CD4-positive, alpha-beta T cell treated with Interferon gamma for 1 hour (primary cell): ENCODE data around the gene CCDC141.
A peak's percentile ranks its signal among the peaks of the same experiment; 100 is the strongest.

Experiments
- DNase-seq: peaks from one replicate; pipeline ENCODE4 v3.0.0-alpha.2; 2020

CCDC141 gene

DNA sequence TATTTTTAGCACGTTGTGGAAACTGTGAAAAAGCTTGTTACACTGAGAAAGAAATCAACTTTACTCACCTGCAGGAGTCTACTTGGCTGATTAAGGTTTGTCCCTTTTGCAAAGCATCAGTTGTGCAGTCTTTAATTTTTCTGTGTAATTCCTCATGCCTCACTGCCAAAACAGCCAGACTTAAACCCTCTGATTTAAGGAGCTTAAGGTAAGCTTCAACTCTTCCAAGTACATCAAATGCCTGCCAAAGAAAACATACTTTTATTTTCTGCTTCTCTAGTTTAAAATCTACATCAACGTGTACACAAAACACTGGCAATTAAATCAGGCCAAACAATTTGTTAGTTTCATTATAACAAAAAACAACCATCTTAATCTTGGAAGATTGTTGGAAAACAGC lies 144.7 kb downstream of the CCDC141 start:
- DNase-seq, result no peak

DNA sequence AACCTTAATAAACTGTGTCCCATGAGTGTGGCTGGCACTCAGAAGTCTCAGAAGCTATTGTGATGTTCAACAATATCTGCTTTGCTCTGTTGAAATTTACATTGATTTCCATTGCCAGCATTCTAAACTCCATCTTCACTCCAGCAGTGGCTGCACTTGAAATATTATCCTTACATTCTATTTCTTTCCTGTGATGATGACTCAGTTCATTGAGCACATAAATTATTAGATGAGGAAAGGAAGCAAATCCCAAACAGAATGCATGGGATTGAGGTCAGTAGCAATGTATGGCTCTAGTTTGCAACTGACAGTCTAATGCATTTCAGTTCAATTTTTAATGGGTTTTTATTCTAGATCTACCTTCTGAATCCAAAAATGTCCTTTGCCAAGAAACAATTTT lies 150.3 kb downstream of the CCDC141 start:
- DNase-seq, result no peak

DNA sequence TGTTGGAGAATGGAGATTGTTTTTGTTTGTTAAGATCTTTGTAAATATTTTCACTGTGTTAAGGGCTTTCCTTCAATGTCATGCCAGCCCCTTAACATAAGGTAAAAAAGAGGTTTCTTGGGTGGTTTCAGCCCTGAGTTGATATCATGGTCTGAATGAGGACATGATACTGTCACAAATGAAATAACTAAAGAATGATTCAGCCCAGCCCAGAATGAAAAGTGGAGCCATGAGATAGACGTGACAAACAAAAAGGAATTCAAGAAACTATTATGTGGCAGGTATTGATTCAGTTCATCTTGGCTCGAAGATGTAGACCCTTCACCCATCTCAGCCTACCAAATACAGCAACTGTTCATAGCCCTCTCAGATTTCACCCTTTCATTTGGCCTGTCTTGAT lies 154.1 kb downstream of the CCDC141 start:
- DNase-seq, result no peak

DNA sequence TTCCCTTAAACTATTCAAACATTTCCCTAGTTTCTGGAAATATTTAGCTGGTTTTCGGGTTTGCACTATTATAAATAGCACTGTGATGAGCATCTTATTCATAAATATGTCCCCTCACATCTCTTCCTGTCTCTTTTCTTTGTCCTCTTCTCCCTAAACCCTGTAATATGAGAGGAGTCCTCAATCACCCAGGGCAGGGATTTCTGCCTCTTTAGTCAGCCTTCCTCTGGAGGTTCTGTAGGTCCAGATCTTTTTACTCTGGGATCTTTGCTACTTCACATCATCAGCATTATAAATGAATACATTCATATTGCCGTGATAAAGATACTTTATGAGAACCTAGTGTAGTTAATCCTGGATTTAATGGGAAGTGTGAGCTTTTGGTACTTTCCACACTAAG lies 154.8 kb downstream of the CCDC141 start:
- DNase-seq, result no peak

DNA sequence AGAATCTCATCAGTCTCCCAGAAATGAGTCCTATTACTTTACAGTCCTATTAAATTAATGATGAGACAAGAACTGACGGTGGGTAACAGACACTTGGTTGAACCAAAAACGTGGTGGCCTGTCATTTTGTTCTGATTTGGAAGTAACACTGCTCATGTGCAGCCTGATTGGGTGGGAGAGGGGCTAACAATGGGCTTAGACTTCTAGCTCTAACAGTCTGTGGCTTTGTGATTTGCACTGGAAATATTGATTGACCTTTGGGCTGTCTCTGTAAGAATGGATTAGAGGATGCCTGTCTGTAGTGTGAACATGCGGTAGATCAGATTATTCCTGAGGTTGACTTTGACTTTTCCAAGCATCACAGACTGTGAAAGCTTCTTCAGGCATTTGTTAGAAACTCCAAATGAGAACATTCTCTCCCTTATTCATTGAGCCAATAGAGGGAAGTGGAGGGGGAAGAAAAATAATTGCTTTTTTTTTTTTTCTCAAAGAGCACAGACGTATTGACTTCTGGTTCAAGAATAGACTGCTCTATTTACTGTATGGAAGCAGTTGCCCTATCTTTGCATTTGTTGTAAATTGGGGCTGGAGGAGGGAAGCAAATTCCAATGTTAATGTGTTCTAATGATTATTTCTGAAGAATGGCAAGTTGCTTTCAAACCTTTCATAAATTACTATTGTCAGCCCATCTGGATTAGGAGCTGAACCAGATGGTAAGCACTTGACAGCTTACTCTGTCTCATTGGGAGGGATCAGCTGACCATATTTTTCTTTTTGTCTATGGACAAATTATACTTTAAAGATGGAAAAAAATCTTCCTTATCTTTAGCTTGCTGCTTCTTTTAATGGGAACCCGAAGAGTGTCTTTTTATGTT lies 156.9 kb downstream of the CCDC141 start:
- no peak for DNase-seq

DNA sequence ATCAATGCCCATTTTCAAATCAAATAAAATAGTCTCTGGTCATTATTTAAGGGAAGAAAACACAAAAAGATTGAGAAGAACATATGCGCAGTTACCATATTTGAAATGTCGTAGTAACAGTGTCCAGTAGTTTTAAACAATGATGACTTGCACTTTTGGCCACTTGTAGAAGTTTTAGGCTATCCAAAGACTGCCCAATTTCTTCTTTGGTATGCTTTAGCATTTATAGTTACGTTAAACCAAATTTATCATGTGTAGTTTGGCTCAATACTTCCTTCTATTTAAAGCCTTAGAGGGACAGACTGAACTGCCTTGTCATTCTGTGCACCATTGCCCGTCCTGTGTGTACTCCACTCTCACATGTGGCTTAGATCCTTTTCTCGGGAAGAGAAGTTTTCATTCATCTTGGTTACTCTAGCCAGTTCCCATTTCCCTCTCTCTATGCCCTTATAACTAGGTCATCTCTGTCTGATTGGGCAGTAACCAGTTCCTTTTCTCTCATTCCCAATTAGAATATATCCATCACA lies 157.9 kb downstream of the CCDC141 start:
- DNase-seq, result no peak

DNA sequence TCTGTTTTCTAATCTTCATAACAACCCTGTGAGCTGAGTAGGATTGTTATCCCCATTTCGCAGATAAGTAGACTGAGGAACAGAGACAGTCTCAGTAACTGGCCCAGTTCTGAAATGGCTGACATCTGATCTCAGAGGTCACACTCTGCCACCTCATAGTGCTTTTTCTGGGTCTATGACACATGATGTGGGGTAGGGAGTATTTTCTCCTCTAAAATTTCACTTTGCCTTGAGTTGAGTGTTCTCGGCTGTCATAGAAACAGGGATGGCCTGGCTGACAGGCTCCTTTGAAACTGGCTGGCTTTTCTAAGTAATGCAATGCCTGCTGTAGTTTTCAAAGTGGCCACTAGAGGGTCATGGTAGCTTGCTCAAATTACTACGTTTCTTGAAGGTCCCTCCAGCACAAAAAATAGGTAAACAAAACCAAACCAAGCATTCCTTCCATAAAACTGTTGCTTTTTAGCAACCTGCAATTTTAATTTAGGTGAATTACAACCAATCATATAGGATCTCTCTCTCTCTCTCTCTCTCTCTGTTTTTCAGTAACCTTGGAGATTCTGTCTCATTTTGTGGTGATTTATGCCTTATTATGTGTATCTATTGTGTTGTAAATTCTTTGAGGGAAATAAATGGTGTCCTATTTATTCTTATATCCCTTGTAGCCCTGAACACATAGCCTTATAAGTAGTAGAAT lies 158.5 kb downstream of the CCDC141 start:
- peak; percentile 26 for DNase-seq

DNA sequence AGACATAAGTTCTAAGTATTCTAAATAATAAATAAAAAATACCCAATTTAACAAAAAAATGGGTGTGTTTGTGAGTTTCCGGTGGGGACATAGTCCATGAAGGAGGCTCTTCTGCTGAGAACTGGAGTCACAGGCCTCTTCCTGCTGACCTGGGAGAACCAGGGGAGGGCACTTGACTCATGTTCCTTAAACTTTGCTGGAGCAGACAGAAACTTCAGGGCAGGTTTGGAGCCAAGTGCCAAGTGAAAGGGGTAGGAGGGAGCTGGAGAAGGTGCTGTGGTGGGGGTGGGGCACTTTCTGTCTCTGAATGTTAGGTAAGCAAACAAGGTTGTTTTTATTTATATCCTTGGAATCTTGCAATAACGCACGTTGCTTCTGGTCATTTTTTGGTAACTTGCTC lies 163.9 kb downstream of the CCDC141 start:
- no peak for DNase-seq

DNA sequence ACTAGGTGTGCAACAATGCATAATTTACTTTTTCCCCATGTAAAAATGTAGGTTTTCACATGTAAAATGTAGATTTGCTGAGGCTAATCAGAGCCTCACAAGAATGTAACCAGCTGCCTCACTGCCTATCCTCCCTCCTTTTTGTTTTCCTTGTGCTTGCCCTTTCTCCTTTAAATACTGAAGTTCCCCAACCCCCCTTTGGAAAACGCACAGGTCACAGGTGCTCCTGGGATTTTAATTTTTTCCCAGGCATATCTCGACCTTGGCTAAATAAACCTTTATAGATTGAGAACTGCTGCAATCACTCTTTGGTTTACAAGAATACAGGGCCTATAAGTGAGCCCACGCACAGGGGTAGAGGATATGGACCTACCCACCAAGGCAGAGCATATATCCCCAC lies 165.5 kb downstream of the CCDC141 start:
- DNase-seq, result no peak

DNA sequence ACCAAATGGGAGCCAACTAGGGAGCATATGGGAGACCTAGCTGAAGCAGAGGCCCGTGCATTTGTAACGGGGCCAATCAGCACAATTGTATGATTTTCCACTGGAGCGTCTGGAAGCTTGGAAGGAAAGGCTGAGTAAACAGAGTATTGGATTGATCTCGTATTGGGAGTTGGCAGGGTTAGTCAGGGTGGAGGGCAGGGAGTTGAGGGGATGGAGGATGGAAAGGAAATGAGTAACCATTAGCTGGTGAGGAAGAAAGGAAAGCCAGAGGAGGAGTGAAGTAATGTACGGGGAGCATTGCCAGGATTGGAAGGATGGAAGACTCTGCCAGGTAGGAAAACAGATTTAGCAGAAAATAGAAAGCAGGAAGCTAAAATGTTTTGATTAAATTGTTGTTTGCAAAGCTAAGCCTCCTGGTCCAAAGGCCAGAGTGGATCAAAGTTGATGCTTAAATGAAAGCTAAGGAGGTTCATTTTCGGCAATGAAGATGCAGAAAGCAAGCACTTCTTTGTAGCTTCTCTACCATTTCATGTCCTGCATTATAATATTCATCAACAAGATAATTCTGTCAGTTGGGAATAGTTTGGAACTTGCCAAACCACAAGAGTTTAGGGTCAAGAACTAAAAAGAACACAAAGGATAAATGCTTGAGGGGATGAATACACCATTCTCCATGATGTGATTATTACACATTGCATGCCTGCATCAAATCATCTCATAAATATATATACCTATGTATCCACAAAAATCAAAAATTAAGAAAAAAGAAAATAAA lies 167.1 kb downstream of the CCDC141 start:
- no peak for DNase-seq

DNA sequence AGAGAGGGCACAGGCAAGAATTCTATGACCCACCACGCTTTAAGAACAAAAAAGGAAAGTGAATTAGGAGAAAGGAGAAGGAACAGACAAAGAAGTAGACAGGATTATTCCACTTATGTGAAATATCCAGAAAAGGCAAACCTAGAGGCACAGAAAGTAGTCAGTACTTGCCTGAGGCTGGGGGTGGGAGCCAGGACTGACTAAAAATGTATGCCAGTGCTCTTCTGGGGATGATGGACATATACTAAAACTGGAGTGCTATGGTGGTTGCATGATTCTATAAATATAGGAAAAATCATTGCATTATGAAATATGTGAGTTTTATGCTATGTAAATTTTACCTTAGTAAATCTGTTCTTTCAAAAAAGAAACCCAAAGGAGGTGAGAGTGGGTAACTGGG lies 168.9 kb downstream of the CCDC141 start:
- DNase-seq, result no peak

DNA sequence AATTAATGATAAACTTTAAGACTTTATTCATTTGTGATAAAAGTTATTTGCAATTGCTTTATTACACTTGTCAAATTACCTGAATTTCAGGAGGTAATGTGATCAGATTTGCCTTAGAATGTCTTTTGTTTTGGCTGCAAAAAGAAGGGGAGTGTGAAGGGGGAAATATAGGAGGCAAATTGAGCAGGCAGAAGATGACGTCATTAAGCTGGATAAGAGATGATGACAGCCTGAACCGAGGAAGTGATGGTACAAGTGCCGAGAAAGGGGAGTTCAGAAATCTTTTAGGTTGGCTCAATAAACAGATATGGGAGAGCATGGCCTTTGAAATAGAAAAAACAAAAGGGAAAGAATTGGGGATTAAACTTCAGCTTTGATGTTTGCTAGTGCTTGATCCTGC lies 169.7 kb downstream of the CCDC141 start:
- no peak for DNase-seq

DNA sequence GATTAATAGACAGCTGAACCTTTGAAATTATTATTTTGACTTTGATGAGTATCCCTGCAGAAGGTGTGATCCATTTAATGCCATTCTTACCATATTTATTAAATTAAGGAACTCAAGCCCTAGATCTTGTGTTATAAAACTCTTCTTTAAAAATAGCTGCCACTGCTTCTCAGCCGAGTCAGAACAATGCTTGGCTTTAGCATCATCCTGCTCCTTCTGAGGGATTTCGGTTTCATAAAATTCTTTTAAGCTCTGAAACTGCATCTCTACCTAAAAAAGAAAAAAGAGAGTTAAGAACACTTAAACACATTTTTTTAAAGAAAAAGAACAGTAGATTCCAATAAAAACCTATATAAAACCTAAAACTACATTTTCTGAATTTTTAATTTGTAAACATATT lies 172.1 kb downstream of the CCDC141 start:
- no peak for DNase-seq

DNA sequence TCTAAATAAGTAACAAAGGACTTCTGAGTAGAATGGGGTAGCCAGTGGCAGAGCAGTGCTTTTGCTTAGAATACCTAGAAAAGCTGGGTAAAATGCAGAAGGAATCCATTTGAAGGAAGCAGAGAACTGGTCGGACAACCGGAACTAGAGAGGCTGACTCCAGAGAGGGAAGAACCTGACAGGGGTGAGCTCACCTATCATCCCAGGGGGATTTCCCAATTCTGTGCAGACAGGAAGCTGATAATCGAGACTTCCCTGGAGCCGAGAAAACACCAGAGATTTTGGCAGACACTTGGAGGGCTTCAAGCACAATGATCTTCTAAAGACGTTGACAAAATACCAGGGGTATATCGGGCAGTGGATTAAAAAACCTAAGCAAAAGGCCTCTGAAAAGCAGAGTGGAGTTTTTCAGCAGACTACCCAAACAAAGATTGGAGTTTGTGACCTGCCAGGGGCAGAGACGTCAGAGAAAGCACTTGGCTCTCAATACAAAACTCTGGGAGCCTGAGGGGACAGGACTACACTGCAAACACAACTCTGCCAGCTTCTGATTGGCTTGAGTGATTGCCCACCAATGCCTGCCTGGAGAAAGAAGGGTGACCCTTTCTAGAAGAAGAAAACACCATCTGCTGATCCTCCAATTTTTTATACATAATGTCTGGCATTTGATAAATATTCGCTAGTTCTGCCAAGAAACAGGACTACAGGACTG lies 175.3 kb downstream of the CCDC141 start:
- no peak for DNase-seq

DNA sequence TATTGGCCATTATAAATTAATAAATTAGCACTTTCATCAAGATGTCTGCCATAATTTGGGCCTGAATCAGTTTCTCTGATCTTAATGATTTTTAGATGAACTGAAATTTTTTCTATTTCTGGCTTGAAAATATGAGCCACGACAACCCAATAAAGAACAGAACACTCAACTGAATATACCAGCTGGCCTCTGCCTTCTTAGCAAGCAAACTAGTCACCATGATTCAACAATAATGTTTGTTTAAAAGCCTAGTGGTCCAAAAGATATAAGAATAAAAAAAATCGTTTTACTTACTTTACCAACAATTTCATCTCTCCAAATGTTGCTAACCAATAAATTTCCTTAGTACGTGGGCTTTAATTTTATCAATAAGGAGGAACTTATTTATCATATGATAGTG lies 176.0 kb downstream of the CCDC141 start:
- DNase-seq, result no peak

DNA sequence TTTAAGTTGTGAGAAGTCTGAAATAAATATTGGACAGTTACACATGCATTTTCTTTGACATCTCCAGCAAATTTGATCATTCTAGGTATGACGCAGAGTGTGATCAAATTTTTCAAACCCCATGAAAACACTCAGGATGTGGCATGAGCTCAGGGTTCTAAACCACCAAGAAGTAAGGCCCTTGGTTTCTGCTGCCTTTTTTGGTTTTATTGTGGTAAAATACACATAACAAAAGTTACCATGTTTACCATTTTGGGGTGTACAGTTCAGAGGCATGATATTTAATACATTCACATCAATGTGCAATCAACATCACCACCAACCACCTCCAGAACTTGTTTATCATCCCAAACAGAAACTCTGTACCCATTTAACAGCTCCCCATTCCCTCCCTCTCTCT lies 178.4 kb downstream of the CCDC141 start:
- DNase-seq, result no peak

DNA sequence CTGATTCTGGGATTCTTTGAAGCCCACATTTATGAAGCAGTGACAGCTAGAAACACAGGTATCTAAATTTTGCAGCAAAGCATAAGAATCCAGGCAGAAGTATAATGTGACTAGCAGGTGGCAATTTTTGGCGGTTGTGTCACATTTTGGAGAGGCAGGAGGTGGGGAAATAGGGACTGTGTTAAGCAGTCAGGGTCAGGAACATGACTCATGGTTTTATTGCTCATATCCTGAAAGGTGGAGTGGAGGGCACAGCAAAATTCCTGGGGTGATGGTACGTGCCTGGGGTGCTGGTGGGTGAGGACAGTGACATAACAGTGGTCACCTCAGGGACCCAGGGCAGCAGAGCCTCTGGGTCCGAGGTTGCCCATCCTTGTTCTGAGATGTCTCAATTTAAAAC lies 179.2 kb downstream of the CCDC141 start:
- DNase-seq, result no peak

DNA sequence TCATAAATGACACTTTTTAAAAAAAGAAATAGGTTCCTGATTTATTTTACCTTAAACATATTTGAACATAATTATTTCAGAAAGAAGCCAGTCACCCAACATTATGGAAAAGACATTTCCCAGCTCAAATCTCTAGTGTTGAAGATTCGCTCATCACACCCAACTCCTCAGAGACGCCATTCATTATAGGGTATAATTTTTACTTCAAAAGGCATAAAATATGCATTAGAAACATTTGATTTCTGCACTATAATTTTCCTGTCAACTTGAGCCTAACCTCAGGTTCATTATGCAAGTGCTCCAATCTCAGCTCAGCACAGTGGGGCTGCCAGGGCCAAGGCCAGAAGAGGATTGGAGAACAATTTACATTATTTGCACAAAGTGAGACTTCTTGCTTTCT lies 183.9 kb downstream of the CCDC141 start:
- no peak for DNase-seq

DNA sequence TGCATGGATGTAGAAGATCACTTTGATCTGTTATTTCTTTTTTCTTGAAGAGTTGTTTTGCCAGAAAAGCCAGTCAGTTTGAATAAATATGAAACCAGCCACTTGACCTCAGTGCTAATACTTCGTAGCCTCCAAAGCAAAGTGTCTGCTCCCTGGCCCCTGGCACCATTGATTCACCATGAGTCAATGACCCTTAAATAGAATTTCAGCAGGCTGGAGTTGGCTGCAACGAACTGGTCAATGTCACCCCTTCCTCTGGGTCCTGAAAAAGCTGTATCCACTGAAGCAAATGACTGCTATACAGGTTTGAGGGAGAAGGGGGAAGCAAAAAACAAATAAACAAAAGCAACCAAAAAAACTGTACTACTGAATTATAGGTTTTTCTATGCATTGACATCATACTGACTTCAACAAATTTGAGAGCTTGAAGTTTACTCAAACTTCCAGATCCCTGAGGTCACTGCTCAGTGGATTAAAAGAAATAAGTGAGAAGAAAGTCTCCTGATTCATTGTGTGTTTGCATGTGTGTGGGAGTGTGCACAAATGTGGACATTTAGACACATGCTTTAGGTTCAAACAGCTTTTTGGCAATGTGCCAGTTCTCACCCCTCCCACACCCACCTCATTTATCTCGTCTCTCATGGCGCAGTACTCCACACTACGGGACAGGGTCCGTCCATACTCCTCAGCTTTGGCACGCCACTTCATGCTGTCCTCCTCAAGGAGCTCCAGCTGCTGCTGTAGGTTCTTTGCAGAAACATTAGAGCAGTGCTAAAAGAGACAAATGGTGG lies 184.6 kb downstream of the CCDC141 start:
- DNase-seq, result no peak

DNA sequence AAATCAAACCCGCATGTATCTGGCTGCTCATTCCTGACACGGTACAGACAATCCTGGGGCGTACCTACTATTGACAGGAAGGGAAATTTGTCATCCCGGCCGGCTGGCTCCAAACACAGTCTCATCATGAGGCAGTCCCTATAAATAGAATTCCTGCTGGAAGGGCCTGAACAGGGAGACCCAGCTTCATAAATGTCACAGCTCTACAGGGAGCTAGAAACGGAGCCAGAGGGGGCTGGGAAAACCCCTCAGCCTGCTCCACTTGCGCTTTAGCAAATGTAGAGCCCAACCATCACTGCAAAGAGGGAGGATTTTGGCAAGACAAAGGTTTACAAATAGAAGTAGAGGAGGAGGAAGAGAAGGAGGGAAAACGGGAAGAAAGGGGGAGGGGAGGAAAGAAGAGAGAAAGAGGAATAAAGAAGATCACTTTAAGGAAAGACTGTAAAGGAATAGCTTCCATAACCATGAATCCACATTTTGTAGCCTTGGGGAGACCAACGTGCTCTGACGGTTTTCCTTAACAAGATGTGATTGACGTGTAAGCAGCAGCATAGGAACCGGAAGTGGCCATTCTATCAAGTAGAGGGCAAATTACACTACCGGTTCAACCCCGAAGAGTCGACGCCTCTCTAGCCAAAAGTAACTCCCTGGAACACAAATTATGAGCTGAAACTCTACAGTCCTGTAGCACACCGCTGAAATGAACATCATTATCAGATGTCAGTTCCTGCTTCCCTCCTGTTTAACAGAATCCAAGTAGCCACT lies 185.9 kb downstream of the CCDC141 start:
- DNase-seq, result no peak
